HG03575 (cell line): Measurements from ENCODE around the gene GPC6.
"Not testable (repeated sequence)": the region's sequence is repeated elsewhere in the genome, so short reads cannot be mapped to it uniquely, and the experiment has no call there.

Experiments used
- ATAC-seq: cut with Tn5 transposase; IDR thresholded peaks from one replicate; pipeline ENCODE4 v1.9.1; 2021; ENCODE audit not compliant: unreplicated experiment, insufficient number of reproducible peaks, low FRiP score; ENCODE audit errors: extremely low read depth

The GPC6 gene

GRCh38 chr13:94272038-94272437 is 1045.4 kb downstream of the GPC6 start:
- ATAC-seq = no peak

- ATAC-seq = no peak
These were observed 1053.7 kb downstream of the GPC6 start for GRCh38 chr13:94280349-94280748.

GRCh38 chr13:94280845-94281244 is 1054.2 kb downstream of the GPC6 start:
- no peak for ATAC-seq

GRCh38 chr13:94286581-94286980 is 1060.0 kb downstream of the GPC6 start:
- ATAC-seq = no peak

GRCh38 chr13:94291631-94292322 is 1065.2 kb downstream of the GPC6 start:
- ATAC-seq = no peak

GRCh38 chr13:94292323-94292640 is 1065.7 kb downstream of the GPC6 start:
- ATAC-seq = no peak

GRCh38 chr13:94296471-94296870 is 1069.9 kb downstream of the GPC6 start:
- ATAC-seq = no peak

- ATAC-seq = no peak
These were observed 1071.7 kb downstream of the GPC6 start for GRCh38 chr13:94298346-94298745.

GRCh38 chr13:94300401-94300800 is 1073.8 kb downstream of the GPC6 start:
- no peak for ATAC-seq

GRCh38 chr13:94301487-94301886 is 1074.9 kb downstream of the GPC6 start:
- ATAC-seq = no peak

GRCh38 chr13:94302847-94303565 is 1076.4 kb downstream of the GPC6 start:
- not testable (repeated sequence) for ATAC-seq

GRCh38 chr13:94303644-94304174 is 1077.1 kb downstream of the GPC6 start:
- ATAC-seq = no peak

- no peak for ATAC-seq
These were observed 1078.4 kb downstream of the GPC6 start for GRCh38 chr13:94305033-94305432.

- ATAC-seq = no peak
These were observed 1078.9 kb downstream of the GPC6 start for GRCh38 chr13:94305463-94305862.

GRCh38 chr13:94305934-94306333 is 1079.3 kb downstream of the GPC6 start:
- ATAC-seq = no peak

- no peak for ATAC-seq
These were observed 1082.2 kb downstream of the GPC6 start for GRCh38 chr13:94308832-94309231.

GRCh38 chr13:94309576-94309975 is 1083.0 kb downstream of the GPC6 start:
- no peak for ATAC-seq

GRCh38 chr13:94309997-94310855 is 1083.6 kb downstream of the GPC6 start:
- no peak for ATAC-seq

GRCh38 chr13:94311893-94312292 is 1085.3 kb downstream of the GPC6 start:
- ATAC-seq = no peak
